ENCODE results near the gene ANKRD28.

DNA sequence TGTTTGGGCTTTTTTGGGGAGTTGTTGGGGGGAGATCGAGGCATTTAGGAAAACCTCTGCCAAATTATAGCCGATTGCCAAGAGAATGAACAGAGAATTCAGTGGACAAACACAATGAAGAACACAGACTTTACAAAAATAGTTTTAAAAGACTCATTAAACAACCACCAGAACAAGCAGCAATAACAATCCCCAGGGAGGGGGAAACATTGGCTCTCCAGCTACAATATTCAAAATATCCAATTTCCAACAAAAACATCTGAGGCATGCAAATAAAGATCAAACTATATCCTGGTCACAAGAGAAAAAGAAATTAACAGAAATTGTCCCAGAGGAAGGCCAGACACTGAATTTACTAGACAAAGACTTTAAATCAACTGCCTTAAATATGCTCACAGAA is 24.5 kb upstream of the ANKRD28 start:
- TF ChIP-seq, protein P1, sequence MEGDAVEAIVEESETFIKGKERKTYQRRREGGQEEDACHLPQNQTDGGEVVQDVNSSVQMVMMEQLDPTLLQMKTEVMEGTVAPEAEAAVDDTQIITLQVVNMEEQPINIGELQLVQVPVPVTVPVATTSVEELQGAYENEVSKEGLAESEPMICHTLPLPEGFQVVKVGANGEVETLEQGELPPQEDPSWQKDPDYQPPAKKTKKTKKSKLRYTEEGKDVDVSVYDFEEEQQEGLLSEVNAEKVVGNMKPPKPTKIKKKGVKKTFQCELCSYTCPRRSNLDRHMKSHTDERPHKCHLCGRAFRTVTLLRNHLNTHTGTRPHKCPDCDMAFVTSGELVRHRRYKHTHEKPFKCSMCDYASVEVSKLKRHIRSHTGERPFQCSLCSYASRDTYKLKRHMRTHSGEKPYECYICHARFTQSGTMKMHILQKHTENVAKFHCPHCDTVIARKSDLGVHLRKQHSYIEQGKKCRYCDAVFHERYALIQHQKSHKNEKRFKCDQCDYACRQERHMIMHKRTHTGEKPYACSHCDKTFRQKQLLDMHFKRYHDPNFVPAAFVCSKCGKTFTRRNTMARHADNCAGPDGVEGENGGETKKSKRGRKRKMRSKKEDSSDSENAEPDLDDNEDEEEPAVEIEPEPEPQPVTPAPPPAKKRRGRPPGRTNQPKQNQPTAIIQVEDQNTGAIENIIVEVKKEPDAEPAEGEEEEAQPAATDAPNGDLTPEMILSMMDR (conservative IDR thresholded peaks at IDR 0.05; ENCODE audit: low read depth, low read length), result no peak
- no peak for TF ChIP-seq EZH2phosphoT487 (IDR thresholded peaks at IDR 0.05; ENCODE audit: borderline replicate concordance, low read length)

Measured in PC-3 (cell line).